H9 (cell line): ENCODE results near the gene DPEP2. TPM values are rescaled to one million over a fixed set of nuclear protein-coding genes. Genes with fewer than 3 reads are reported as not detected.
A peak's percentile ranks its signal among the peaks of the same experiment; 100 is the strongest.

ENCODE experiments used
- DNase-seq: peaks from one replicate; pipeline ENCODE4 v3.0.0-alpha.2; 2017
- H2AFZ ChIP-seq: one replicate; pipeline ENCODE4 v1.6.1; 2013; ENCODE audit warnings: mild to moderate bottlenecking, low read length, control low read depth, moderate library complexity
- H2AK5ac ChIP-seq: 2 replicates; pipeline ENCODE4 v1.6.1; 2013; ENCODE audit warnings: low read length, control low read depth, mixed read lengths; ENCODE audit not compliant: insufficient read length
- H2BK120ac ChIP-seq: one replicate; pipeline ENCODE4 v1.6.1; 2013; ENCODE audit warnings: low read depth, mild to moderate bottlenecking, low read length, control low read depth, inconsistent platforms; ENCODE audit not compliant: poor library complexity, severe bottlenecking
- H2BK12ac ChIP-seq: 2 replicates; pipeline ENCODE4 v1.6.1; 2013; ENCODE audit warnings: low read length, control low read depth, mixed read lengths, low read depth; ENCODE audit not compliant: insufficient read length
- H2BK15ac ChIP-seq: 2 replicates; pipeline ENCODE4 v1.6.1; 2013; ENCODE audit warnings: low read depth, low read length, control low read depth
- H2BK20ac ChIP-seq: one replicate; pipeline ENCODE4 v1.6.1; 2013; ENCODE audit warnings: low read depth, mild to moderate bottlenecking, low read length, control low read depth, inconsistent platforms; ENCODE audit not compliant: poor library complexity, severe bottlenecking
- H2BK5ac ChIP-seq: 2 replicates; pipeline ENCODE4 v1.6.1; 2013; ENCODE audit warnings: low read length, control low read depth, mixed read lengths; ENCODE audit not compliant: insufficient read length
- H3K14ac ChIP-seq: 2 replicates; pipeline ENCODE4 v1.6.1; 2013; ENCODE audit warnings: low read length, control low read depth; ENCODE audit not compliant: insufficient read depth
- H3K18ac ChIP-seq: 2 replicates; pipeline ENCODE4 v1.6.1; 2013; ENCODE audit warnings: low read depth, mild to moderate bottlenecking, mixed read lengths, low read length, control low read depth; ENCODE audit not compliant: insufficient read length
- H3K23ac ChIP-seq: 2 replicates; pipeline ENCODE4 v1.6.1; 2013; ENCODE audit warnings: low read length, control low read depth, mixed read lengths, low read depth; ENCODE audit not compliant: insufficient read length
- H3K23me2 ChIP-seq: 2 replicates; pipeline ENCODE4 v1.6.1; 2013; ENCODE audit warnings: low read depth, mild to moderate bottlenecking, mixed read lengths, low read length, control low read depth; ENCODE audit not compliant: insufficient read length, poor library complexity, severe bottlenecking
- H3K27ac ChIP-seq: 2 replicates; pipeline ENCODE4 v1.5.1; 2013; ENCODE audit warnings: low read length, control low read depth, mixed read lengths, low read depth; ENCODE audit not compliant: insufficient read length
- H3K27me3 ChIP-seq: 2 replicates; pipeline ENCODE4 v1.6.1; 2013; ENCODE audit warnings: low read length, control low read depth, inconsistent platforms; ENCODE audit not compliant: insufficient read depth
- H3K4ac ChIP-seq: 2 replicates; pipeline ENCODE4 v1.6.1; 2013; ENCODE audit warnings: low read depth, mild to moderate bottlenecking, control low read depth, inconsistent platforms, low read length, moderate library complexity
- H3K4me1 ChIP-seq: 2 replicates; pipeline ENCODE4 v1.6.1; 2013; ENCODE audit warnings: low read length, control low read depth, inconsistent platforms; ENCODE audit not compliant: insufficient read depth
- H3K4me2 ChIP-seq: 2 replicates; pipeline ENCODE4 v1.6.1; 2013; ENCODE audit warnings: low read length, control low read depth, mixed read lengths; ENCODE audit not compliant: insufficient read length, insufficient read depth
- H3K56ac ChIP-seq: 2 replicates; pipeline ENCODE4 v1.6.1; 2013; ENCODE audit warnings: low read depth, mild to moderate bottlenecking, mixed read lengths, low read length, control low read depth; ENCODE audit not compliant: insufficient read length
- H3K79me1 ChIP-seq: 2 replicates; pipeline ENCODE4 v1.6.1; 2013; ENCODE audit warnings: low read depth, mild to moderate bottlenecking, moderate library complexity, low read length, control low read depth, inconsistent platforms; ENCODE audit not compliant: insufficient read depth, poor library complexity, severe bottlenecking
- H3K79me2 ChIP-seq: 2 replicates; pipeline ENCODE4 v1.6.1; 2013; ENCODE audit warnings: low read length, control low read depth, inconsistent platforms; ENCODE audit not compliant: insufficient read depth
- H3K9ac ChIP-seq: 2 replicates; pipeline ENCODE4 v1.6.1; 2013; ENCODE audit warnings: low read length, control low read depth, mixed read lengths; ENCODE audit not compliant: insufficient read length; ENCODE audit errors: extremely low read depth
- H3K9me3 ChIP-seq: one replicate; pipeline ENCODE4 v1.6.1; 2013; ENCODE audit warnings: low read depth, low read length, inconsistent platforms; ENCODE audit not compliant: control insufficient read depth
- H3T11ph ChIP-seq: one replicate; pipeline ENCODE4 v1.6.1; 2013; ENCODE audit warnings: mild to moderate bottlenecking, low read length, control low read depth, inconsistent platforms
- H4K20me1 ChIP-seq: one replicate; pipeline ENCODE4 v1.6.1; 2013; ENCODE audit not compliant: control insufficient read depth, insufficient read length, insufficient read depth
- H4K5ac ChIP-seq: 2 replicates; pipeline ENCODE4 v1.6.1; 2013; ENCODE audit warnings: low read depth, mild to moderate bottlenecking, mixed read lengths, low read length, control low read depth; ENCODE audit not compliant: insufficient read length
- H4K8ac ChIP-seq: replicated peaks from 2 replicates; pipeline ENCODE4 v1.6.1; 2013; ENCODE audit warnings: low read length, control low read depth, mixed read lengths, low read depth; ENCODE audit not compliant: insufficient read length
- H4K91ac ChIP-seq: 2 replicates; pipeline ENCODE4 v1.6.1; 2013; ENCODE audit warnings: low read depth, mild to moderate bottlenecking, moderate library complexity, mixed read lengths, low read length, control low read depth; ENCODE audit not compliant: insufficient read length
- H3K27ac Mint-ChIP-seq, 3 experiments: 2 replicates in 2 of 3; 3 replicates in 1 of 3; pipeline ENCODE4 v1.8.0; 2020 to 2021; ENCODE audit warnings: mixed read lengths in 3 of 3, mild to moderate bottlenecking in 1 of 3, moderate library complexity in 1 of 3
- H3K27me3 Mint-ChIP-seq: 2 replicates; pipeline ENCODE4 v1.8.0; 2021; ENCODE audit warnings: low read depth, mild to moderate bottlenecking, moderate library complexity, mixed read lengths
- H3K36me3 Mint-ChIP-seq, 3 experiments: 2 replicates in 2 of 3; 3 replicates in 1 of 3; pipeline ENCODE4 v1.8.0; 2020 to 2021; ENCODE audit warnings: low read depth in 3 of 3, mixed read lengths in 3 of 3; ENCODE audit not compliant: insufficient read depth in 1 of 3
- H3K4me1 Mint-ChIP-seq, 2 experiments: 2 replicates each; pipeline ENCODE4 v1.8.0; 2020; ENCODE audit warnings: mixed read lengths in 2 of 2
- H3K4me3 Mint-ChIP-seq, 2 experiments: 2 replicates in 1 of 2; 3 replicates in 1 of 2; pipeline ENCODE4 v1.8.0; 2020 to 2021; ENCODE audit warnings: mild to moderate bottlenecking in 2 of 2, mixed read lengths in 2 of 2, moderate library complexity in 1 of 2
- H3K9me3 Mint-ChIP-seq, 2 experiments: 2 replicates in 1 of 2; 3 replicates in 1 of 2; pipeline ENCODE4 v1.8.0; 2020; ENCODE audit warnings: mild to moderate bottlenecking in 2 of 2, mixed read lengths in 2 of 2, moderate library complexity in 1 of 2
- WGBS: extraction: QIAGEN DNeasy Blood & Tissue Kit; methylation state at CpG from one replicate; pipeline ENCODE4 v1.1.7; 2013; ENCODE audit warnings: missing lambda C conversion rate, low lambda C conversion rate, mixed read lengths; ENCODE audit not compliant: insufficient read length; ENCODE audit errors: extremely low coverage; 5-methylcytosine and 5-hydroxymethylcytosine counted together
- total RNA-seq: library from RNA; stranded (reverse); gene quantifications from 2 replicates; pipeline ENCODE4 v1.2.1, GENCODE V29; 2021
- TF ChIP-seq, protein P1 (sequence below): fragments of 200-600 bp; sonication (generic); conservative IDR thresholded peaks from 3 replicates; pipeline ENCODE4 v1.8.0; 2021; ENCODE audit warnings: antibody characterized with exemption, mild to moderate bottlenecking

DPEP2 gene
- total RNA-seq, 1 experiment from 2014 or later = not detected

DNA sequence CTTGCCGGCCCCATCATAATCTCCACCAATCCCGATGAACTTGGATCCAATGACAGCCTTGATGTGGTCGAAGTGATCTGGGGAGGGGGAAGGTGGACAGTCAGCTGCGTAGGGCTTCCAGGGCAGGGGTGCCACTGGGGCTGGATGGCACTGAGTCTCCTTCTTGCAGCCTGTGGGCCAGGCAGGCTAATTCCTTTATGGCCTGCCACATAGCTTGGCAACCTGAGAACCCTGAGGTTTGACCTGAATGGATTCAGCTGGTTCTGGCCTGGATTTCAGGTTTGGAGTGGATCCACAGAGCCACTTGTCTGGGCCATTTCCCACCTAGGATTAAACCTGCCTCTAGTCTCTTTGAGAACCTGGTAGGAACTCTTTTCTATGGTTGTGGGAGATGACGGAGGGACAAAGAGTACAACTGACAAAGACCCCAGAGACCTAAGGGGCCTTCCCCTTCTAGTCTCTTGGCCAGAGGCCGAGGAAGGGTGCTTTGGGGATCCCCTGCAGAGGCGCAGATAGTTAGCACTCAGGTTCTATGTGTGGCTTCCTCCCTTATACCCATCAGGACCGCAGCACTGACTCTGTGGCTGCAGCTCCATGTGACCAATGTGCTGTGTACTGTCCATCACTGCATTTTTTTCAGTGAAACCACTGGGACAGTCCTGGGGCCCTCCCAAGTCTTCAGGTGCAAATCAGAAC lies 9.8 kb downstream of the DPEP2 start:
- Histone ChIP-seq H3K79me1 (no peaks in the 10 kb centered on the region), H3K9ac (no peak overlapping the region), H3K9me3 (no peaks in the 10 kb centered on the region), H3K27ac (no peak overlapping the region), H2BK12ac (no peak overlapping the region), H3K23ac (no peak overlapping the region), H3K18ac (no peak overlapping the region), H3K56ac (no peak overlapping the region), H2AK5ac (no peak overlapping the region), H4K5ac (no peak overlapping the region), H3K4me1 (no peaks in the 10 kb centered on the region), H2AFZ (no peak overlapping the region), H3K27me3 (no peaks in the 10 kb centered on the region), H3K4ac (no peak overlapping the region), H3T11ph (no peak overlapping the region), H3K23me2 (no peaks in the 10 kb centered on the region), H2BK15ac (no peak overlapping the region), H4K20me1 (no peaks in the 10 kb centered on the region), H4K91ac (no peak overlapping the region), H2BK5ac (no peak overlapping the region), H3K14ac (no peak overlapping the region), H3K4me2 (no peak overlapping the region), H2BK120ac (no peak overlapping the region), H3K79me2 (no peaks in the 10 kb centered on the region), H2BK20ac (no peak overlapping the region), H4K8ac (no peak overlapping the region)
- DNase-seq = no peak
- H3K27ac Mint-ChIP-seq = 0 out of 7 replicates have a peak overlapping the region, but pooled peaks of 1 of the 3 experiments have one; percentile 52
- H3K36me3 Mint-ChIP-seq = no peaks in the 10 kb centered on the region; a peak in 1 of 7 replicates
- H3K9me3 Mint-ChIP-seq = no peaks in the 10 kb centered on the region
- H3K4me3 Mint-ChIP-seq = no peak overlapping the region; a peak in 1 of 5 replicates
- peaks cover 26% of the 10 kb centered on the region for H3K27me3 Mint-ChIP-seq
- no CpG with 5 or more reads among the region's 8 CpGs for WGBS
- H3K4me1 Mint-ChIP-seq = 0 out of 4 replicates have a peak, but pooled peaks cover 0 to 2% of the 10 kb centered on the region in 2 experiments
- TF ChIP-seq, protein P1, sequence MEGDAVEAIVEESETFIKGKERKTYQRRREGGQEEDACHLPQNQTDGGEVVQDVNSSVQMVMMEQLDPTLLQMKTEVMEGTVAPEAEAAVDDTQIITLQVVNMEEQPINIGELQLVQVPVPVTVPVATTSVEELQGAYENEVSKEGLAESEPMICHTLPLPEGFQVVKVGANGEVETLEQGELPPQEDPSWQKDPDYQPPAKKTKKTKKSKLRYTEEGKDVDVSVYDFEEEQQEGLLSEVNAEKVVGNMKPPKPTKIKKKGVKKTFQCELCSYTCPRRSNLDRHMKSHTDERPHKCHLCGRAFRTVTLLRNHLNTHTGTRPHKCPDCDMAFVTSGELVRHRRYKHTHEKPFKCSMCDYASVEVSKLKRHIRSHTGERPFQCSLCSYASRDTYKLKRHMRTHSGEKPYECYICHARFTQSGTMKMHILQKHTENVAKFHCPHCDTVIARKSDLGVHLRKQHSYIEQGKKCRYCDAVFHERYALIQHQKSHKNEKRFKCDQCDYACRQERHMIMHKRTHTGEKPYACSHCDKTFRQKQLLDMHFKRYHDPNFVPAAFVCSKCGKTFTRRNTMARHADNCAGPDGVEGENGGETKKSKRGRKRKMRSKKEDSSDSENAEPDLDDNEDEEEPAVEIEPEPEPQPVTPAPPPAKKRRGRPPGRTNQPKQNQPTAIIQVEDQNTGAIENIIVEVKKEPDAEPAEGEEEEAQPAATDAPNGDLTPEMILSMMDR = no peak
